ENCODE measurements around the gene MTF1.
"Not testable (repeated sequence)": the region's sequence is repeated elsewhere in the genome, so short reads cannot be mapped to it uniquely, and the experiment has no call there.

MTF1 gene

DNA sequence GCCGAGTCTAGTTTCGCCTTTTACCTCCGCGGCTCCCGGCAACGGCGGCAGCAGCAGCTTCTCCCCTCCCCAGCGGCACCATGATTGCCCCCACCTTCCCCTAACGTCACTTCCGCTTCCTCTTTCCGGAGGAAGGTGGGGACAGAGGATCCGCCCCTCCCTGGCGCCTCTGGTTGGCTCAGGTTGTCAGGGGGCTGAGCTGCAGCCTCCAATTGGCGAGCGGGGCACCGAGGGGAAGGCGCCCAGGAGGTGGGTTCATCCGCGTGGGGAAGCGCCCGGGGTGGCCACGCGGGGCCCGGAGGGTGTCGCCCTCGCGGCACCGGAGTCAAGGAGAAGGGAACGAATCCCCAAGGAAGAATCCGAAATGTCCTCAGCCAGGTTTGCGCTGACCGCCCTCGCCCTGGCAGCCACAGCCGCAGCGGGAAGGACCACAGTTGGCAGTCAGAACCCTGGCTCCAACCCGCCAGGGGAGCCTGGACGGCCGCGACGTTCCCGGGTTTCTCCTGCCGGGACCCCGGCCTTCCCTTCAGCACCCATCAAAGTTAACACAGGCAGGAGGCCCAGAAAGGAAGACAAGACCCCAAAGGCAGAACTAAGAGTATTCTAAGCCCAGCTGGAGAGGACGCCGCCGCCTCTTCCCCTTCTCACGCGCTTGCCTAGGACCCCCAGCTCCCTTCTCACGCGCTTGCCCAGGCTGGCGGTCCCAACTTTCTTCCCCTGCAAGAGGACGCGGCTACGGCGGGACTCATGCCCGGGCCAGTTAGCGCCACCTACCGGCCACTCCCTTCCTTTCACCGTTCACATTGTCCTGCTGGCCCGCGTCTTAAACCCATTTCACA, at the start of gene MTF1:
TSS of gene MTF1 (minus strand) at position 86 of the 839 bp plus-strand sequence. CDS start 1,934 bp downstream, outside the sequence.
- DNase-seq: peak; percentile 98
- H3K9me3 Mint-ChIP-seq: no peaks in the 10 kb centered on the region
- peaks cover 30% of the 10 kb centered on the region for H3K36me3 Mint-ChIP-seq
- peaks cover 35% of the 10 kb centered on the region for H3K4me1 Mint-ChIP-seq
- no peaks in the 10 kb centered on the region for H3K27me3 Mint-ChIP-seq
- CTCF ChIA-PET: interaction anchor here (1.1 to 3.0 kb wide), 14 partner anchors 9 to 177 kb away, joined by 3 to 22 read pairs (median 7); partner anchors contain the start of genes C1orf122, CDCA8 and YRDC
- peak within 1 kb of the TSS; percentile 96 for H3K27ac Mint-ChIP-seq
- H3K4me3 Mint-ChIP-seq: peak within 1 kb of the TSS; percentile 93

- DNase-seq, H3K4me3 Mint-ChIP-seq, H3K27ac Mint-ChIP-seq, H3K4me1 Mint-ChIP-seq, H3K27me3 Mint-ChIP-seq, CTCF ChIA-PET: not testable (repeated sequence)
- peaks cover 27% of the 10 kb centered on the region for H3K36me3 Mint-ChIP-seq
- peaks cover 24% of the 10 kb centered on the region for H3K9me3 Mint-ChIP-seq
Measured at GRCh38 chr1:37908531-37908930, 49.1 kb upstream of the MTF1 start.

DNA sequence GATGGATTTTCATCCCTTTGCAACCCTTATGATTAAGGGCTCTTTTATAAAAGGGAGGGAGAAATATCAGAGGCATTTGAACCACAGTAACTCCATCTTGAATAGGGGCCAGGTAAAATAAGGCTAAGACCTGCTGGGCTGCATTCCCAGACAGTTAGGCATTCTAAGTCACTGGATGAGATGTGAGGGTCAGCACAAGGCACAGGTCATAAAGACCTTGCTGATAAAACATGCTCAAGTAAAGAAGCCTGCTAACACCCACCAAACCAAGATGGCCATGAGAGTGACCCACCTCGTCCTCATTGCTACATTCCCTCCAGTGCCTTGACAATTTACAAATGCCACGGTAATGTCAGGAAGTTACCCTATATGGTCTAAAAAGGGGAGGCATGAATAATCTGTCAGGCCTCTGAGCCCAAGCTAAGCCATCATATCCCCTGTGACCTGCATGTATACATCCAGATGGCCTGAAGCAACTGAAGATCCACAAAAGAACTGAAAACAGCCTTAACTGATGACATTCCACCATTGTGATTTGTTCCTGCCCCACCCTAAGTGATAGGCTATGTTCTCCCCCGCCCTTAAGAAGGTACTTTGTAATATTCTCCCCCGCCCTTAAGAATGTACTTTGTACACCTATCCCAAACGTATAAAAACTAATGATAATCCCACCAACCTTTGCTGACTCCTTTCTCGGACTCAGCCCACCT, 48.2 kb upstream of the MTF1 start:
- H3K4me1 Mint-ChIP-seq, H3K27me3 Mint-ChIP-seq, CTCF ChIA-PET, H3K4me3 Mint-ChIP-seq, DNase-seq, H3K27ac Mint-ChIP-seq: not testable (repeated sequence)
- H3K36me3 Mint-ChIP-seq: peaks cover 27% of the 10 kb centered on the region
- H3K9me3 Mint-ChIP-seq: peaks cover 24% of the 10 kb centered on the region

DNA sequence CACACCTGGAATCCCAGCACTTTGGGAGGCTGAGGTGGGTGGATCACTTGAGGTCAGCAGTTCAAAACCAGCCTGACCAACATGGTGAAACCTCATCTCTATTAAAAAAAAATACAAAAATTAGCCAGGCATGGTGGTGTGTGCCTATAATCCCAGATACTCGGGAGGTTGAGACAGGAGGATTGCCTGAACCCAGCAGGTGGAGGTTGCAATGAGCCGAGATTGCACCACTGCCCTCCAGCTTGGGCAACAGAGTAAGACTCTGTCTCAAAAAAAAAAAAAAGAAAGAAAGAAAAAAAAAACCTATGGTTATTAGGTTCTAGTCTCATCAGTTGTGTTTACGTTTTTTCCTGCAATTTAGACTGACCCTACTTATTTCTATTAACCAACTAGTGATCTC, 47.2 kb upstream of the MTF1 start:
- H3K4me3 Mint-ChIP-seq, H3K27me3 Mint-ChIP-seq, CTCF ChIA-PET, H3K27ac Mint-ChIP-seq, H3K4me1 Mint-ChIP-seq, DNase-seq: not testable (repeated sequence)
- H3K36me3 Mint-ChIP-seq: peaks cover 31% of the 10 kb centered on the region
- peaks cover 24% of the 10 kb centered on the region for H3K9me3 Mint-ChIP-seq

DNA sequence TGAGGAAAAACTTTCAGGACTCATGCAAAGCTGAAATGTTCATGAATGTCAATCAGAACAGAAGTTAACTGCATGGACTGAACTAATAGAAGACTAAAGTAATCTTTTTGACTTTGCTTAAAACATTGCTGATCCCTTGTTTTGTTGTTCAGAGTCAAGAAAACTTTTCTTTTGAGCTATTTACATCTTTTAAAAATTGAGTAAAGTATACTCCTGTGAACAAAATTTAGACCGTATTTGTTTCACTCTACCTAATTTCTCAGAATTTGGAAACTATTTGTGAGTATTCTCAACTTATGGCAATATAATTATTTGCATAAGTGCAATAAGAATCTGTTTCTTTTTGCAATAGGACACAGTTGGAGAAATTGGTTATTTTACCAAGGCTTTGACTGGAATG, 46.3 kb upstream of the MTF1 start:
- CTCF ChIA-PET: no interaction called here

DNA sequence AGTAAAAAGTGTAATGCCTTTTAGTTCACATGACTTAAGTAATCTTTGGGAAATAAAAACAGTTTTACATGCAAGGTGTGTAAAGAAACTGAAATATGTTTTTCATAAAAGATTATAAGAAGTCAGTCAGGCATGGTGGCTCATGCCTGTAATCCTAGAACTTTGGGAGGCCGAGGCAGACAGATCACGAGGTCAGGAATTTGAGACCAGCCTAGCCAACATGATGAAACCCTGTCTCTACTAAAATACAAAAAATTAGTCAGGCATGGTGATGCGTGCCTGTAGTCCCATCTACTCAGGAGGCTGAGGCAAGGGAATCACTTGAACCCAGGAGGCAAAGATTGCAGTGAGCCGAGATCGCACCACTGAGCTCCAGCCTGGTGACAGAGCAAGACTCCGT, 44.5 kb upstream of the MTF1 start:
- H3K4me1 Mint-ChIP-seq, CTCF ChIA-PET, H3K4me3 Mint-ChIP-seq, H3K27me3 Mint-ChIP-seq, DNase-seq, H3K27ac Mint-ChIP-seq: not testable (repeated sequence)
- Mint-ChIP-seq H3K36me3 (peaks cover 25% of the 10 kb centered on the region), H3K9me3 (peaks cover 18% of the 10 kb centered on the region)

More for the DNA sequence above, 46.3 kb upstream of the MTF1 start:
- Mint-ChIP-seq H3K4me1 (peaks cover 7% of the 10 kb centered on the region), H3K27ac (no peak overlapping the region), H3K36me3 (peaks cover 35% of the 10 kb centered on the region), H3K27me3 (no peaks in the 10 kb centered on the region), H3K9me3 (peaks cover 24% of the 10 kb centered on the region), H3K4me3 (no peak overlapping the region)
- no peak for DNase-seq

DNA sequence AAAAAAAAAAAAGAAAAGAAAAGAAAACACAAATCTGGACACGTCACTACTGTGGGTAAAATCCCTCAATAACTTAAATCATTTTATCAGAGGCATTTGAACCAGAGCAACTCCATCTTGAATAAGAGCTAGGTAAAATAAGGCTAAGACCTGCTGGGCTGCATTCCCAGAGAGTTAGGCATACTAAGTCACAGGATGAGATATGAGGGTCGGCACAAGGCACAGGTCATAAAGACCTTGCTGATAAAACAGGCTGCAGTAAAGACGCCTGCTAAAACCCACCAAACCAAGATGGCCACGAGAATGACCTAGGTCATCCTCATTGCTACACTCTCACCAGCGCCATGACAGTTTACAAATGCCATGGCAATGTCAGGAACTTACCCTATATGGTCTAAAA, 43.6 kb upstream of the MTF1 start:
- Mint-ChIP-seq H3K4me1 (peaks cover 7% of the 10 kb centered on the region), H3K27me3 (no peaks in the 10 kb centered on the region), H3K4me3 (no peak overlapping the region), H3K9me3 (peaks cover 12% of the 10 kb centered on the region), H3K36me3 (peaks cover 18% of the 10 kb centered on the region), H3K27ac (no peak overlapping the region)
- no peak for DNase-seq
- CTCF ChIA-PET: no interaction called here

DNA sequence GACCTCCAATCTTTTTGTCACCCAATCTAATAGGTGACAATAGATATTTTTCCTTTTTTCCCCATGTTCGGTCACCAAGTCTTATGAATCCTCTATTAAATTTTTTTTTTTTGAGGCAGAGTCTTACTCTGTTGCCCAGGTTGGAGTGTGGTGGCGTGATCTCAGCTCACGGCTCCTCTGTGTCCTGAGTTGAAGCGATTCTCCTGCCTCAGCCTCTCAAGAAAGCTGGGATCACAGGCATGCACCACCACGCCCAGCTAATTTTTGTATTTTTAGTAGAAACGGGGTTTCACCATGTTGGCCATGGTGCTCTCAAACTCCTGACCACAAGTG, 42.5 kb upstream of the MTF1 start:
- no peaks in the 10 kb centered on the region for H3K27me3 Mint-ChIP-seq
- no peak overlapping the region for H3K27ac Mint-ChIP-seq
- H3K4me3 Mint-ChIP-seq: no peak overlapping the region
- H3K9me3 Mint-ChIP-seq: peaks cover 4% of the 10 kb centered on the region
- DNase-seq: no peak
- CTCF ChIA-PET: no interaction called here
- H3K4me1 Mint-ChIP-seq: peaks cover 7% of the 10 kb centered on the region
- H3K36me3 Mint-ChIP-seq: peaks cover 9% of the 10 kb centered on the region

GRCh38 chr1:37901191-37901892, 42.0 kb upstream of the MTF1 start:
- Mint-ChIP-seq H3K27ac (peak overlapping the region; percentile 22), H3K9me3 (peaks cover 1% of the 10 kb centered on the region), H3K4me3 (no peak overlapping the region), H3K36me3 (peaks cover 8% of the 10 kb centered on the region), H3K27me3 (no peaks in the 10 kb centered on the region), H3K4me1 (peaks cover 7% of the 10 kb centered on the region)
- no peak for DNase-seq
- CTCF ChIA-PET: interaction anchor here (1.6 kb wide), 1 partner anchor 21 kb away, joined by 5 read pairs; no protein-coding TSS in a partner anchor

- H3K36me3 Mint-ChIP-seq, H3K4me1 Mint-ChIP-seq, H3K27me3 Mint-ChIP-seq, H3K9me3 Mint-ChIP-seq, CTCF ChIA-PET, DNase-seq, H3K4me3 Mint-ChIP-seq, H3K27ac Mint-ChIP-seq: not testable (repeated sequence)
Measured at GRCh38 chr1:37897563-37897962, 38.2 kb upstream of the MTF1 start.

DNA sequence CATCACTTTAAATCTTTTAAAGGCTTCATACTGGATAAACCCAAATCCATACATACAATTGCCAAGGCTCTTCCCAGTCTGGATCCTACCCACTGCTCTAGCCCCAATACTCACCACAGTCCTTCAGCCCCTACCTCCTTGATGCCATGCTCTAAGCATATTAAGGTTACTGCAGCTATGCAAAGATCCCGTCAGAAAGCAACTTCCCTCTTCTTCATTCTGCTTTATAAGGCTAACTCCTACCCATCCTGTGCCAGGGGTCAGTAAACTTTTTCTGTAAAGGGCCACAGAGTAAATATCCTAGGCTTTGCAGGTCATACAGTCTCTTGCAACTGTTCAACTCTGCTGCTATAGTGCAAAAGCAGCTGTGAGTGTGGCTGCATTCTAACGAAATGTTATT, 34.3 kb upstream of the MTF1 start:
- Mint-ChIP-seq H3K27ac (no peak overlapping the region), H3K36me3 (peaks cover 8% of the 10 kb centered on the region), H3K27me3 (no peaks in the 10 kb centered on the region), H3K9me3 (no peaks in the 10 kb centered on the region), H3K4me1 (peaks cover 4% of the 10 kb centered on the region), H3K4me3 (no peak overlapping the region)
- CTCF ChIA-PET: no interaction called here
- DNase-seq: no peak

DNA sequence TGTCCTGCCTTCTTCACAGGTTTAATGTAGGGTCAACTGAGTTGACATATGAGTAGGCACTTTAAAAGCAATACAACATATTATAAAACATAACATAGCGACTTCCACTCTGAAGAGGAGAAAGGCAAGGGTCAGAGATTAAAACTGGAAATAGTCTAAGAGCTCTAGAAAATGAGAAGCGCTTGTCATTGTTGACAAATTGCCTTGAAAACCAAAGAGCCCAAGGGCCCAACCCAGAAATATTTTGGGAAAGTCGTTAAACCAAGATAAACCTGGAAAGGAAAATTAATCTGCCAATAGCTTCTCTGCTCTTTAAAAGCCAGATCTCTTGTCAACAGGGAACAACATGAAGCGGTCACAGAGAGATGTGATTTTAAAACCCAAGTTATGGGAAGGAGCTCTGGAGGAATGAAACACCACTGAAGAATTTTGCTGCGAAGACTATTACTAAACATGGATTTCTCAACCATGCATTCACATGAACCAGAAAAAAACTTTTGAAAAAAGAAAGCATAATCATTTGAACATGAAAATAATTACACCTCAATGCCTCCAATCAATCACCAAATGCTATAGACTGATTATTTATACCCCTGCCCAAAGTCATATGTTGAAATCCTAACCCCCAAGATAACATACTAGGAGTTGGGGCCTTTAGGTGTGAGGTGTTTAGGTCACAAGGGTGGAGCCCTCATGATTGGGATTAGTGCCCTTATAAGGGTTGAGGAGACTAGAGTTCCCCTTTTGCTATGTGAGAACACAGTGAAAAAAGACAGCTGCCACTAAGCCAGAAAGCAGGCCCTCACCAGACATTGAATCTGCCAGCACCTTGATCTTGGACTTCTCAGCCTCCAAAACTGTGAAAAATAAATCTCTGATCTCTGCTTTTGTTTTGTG, 33.0 kb upstream of the MTF1 start:
- no peaks in the 10 kb centered on the region for H3K9me3 Mint-ChIP-seq
- DNase-seq: no peak
- peaks cover 4% of the 10 kb centered on the region for H3K4me1 Mint-ChIP-seq
- H3K4me3 Mint-ChIP-seq: no peak overlapping the region
- H3K27me3 Mint-ChIP-seq: no peaks in the 10 kb centered on the region
- CTCF ChIA-PET: no interaction called here
- no peak overlapping the region for H3K27ac Mint-ChIP-seq
- peaks cover 16% of the 10 kb centered on the region for H3K36me3 Mint-ChIP-seq

GRCh38 chr1:37890378-37891014, 31.1 kb upstream of the MTF1 start:
- peaks cover 4% of the 10 kb centered on the region for H3K4me1 Mint-ChIP-seq
- H3K27me3 Mint-ChIP-seq: no peaks in the 10 kb centered on the region
- DNase-seq: no peak
- H3K27ac Mint-ChIP-seq: no peak overlapping the region
- peaks cover 31% of the 10 kb centered on the region for H3K36me3 Mint-ChIP-seq
- CTCF ChIA-PET: interaction anchor here (0.6 to 1.0 kb wide), 3 partner anchors 40 to 695 kb away, joined by 3 to 5 read pairs (median 3); no protein-coding TSS in a partner anchor
- no peak overlapping the region for H3K4me3 Mint-ChIP-seq
- no peaks in the 10 kb centered on the region for H3K9me3 Mint-ChIP-seq

All from activated naive CD4-positive, alpha-beta T cell treated with anti-CD3 and anti-CD28 coated beads, Interleukin-2, amount 10 ng/mL, durations not matched to agents 7 days and 5 days (primary cell).